HepG2 (cell line): Measurements from ENCODE around the gene ICAM3. TPM values are rescaled to one million over a fixed set of nuclear protein-coding genes. Genes with fewer than 3 reads are reported as not detected.

Source experiments
- ARNTL ChIP-seq: sonication (generic); formaldehyde crosslinking; IDR thresholded peaks from 2 replicates; pipeline ENCODE4 v1.4.0; 2020; ENCODE audit warnings: mild to moderate bottlenecking, missing genetic modification reagents
- BRCA1 ChIP-seq: sonication (generic); formaldehyde crosslinking; IDR thresholded peaks from 2 replicates; pipeline ENCODE4 v1.4.0; 2020; ENCODE audit warnings: missing genetic modification reagents
- CBFB ChIP-seq: sonication (generic); formaldehyde crosslinking; IDR thresholded peaks from 2 replicates; pipeline ENCODE4 v1.4.0; 2020; ENCODE audit warnings: missing genetic modification reagents
- GATA4 ChIP-seq: sonication (generic); IDR thresholded peaks from 2 replicates; pipeline ENCODE4 v1.6.1; 2016; ENCODE audit warnings: antibody characterized with exemption, low read depth, borderline replicate concordance
- HNF4A ChIP-seq: sonication (generic); formaldehyde crosslinking; IDR thresholded peaks from 2 replicates; pipeline ENCODE4 v1.4.0; 2020; ENCODE audit warnings: missing genetic modification reagents
- MLXIP ChIP-seq: sonication (generic); formaldehyde crosslinking; IDR thresholded peaks from 2 replicates; pipeline ENCODE4 v1.9.0; 2021; ENCODE audit warnings: missing genetic modification reagents, borderline replicate concordance
- RELA ChIP-seq: sonication (generic); formaldehyde crosslinking; IDR thresholded peaks from 2 replicates; pipeline ENCODE4 v1.4.0; 2020; ENCODE audit warnings: missing genetic modification reagents
- RXRA ChIP-seq: sonication (generic); formaldehyde crosslinking; IDR thresholded peaks from 2 replicates; pipeline ENCODE4 v1.5.1; 2020; ENCODE audit warnings: missing genetic modification reagents
- SALL1 ChIP-seq: sonication (generic); formaldehyde crosslinking; IDR thresholded peaks from 2 replicates; pipeline ENCODE4 v1.8.0; 2022; ENCODE audit warnings: mild to moderate bottlenecking, missing genetic modification reagents
- SETDB1 ChIP-seq: sonication (generic); formaldehyde crosslinking; IDR thresholded peaks from 2 replicates; pipeline ENCODE4 v1.5.1; 2020; ENCODE audit warnings: missing genetic modification reagents, mild to moderate bottlenecking, borderline replicate concordance
- SIN3A ChIP-seq: IDR thresholded peaks from 2 replicates; pipeline ENCODE4 v1.6.1; 2011; ENCODE audit warnings: low read depth, mild to moderate bottlenecking, control low read depth, low read length, borderline replicate concordance
- ZNF281 ChIP-seq: sonication (generic); formaldehyde crosslinking; IDR thresholded peaks from 2 replicates; pipeline ENCODE4 v1.4.0; 2020; ENCODE audit warnings: missing genetic modification reagents, borderline replicate concordance
- ZNF331 ChIP-seq: sonication (generic); formaldehyde crosslinking; IDR thresholded peaks from 2 replicates; pipeline ENCODE4 v1.4.0; 2020; ENCODE audit warnings: missing genetic modification reagents
- ZNF558 ChIP-seq: sonication (generic); formaldehyde crosslinking; IDR thresholded peaks from 2 replicates; pipeline ENCODE4 v1.9.0; 2022; ENCODE audit warnings: mild to moderate bottlenecking, missing genetic modification reagents, borderline replicate concordance
- ZNF724P ChIP-seq: sonication (generic); formaldehyde crosslinking; IDR thresholded peaks from 2 replicates; pipeline ENCODE4 v1.8.0; 2022; ENCODE audit warnings: missing genetic modification reagents, borderline replicate concordance
- ZNF740 ChIP-seq: sonication (generic); formaldehyde crosslinking; IDR thresholded peaks from 2 replicates; pipeline ENCODE4 v1.4.0; 2020; ENCODE audit warnings: missing genetic modification reagents
- ZNF780A ChIP-seq: sonication (generic); formaldehyde crosslinking; IDR thresholded peaks from 2 replicates; pipeline ENCODE4 v1.8.0; 2022; ENCODE audit warnings: mild to moderate bottlenecking, missing genetic modification reagents, moderate library complexity
- ZNF850 ChIP-seq: sonication (generic); formaldehyde crosslinking; conservative IDR thresholded peaks from 2 replicates; pipeline ENCODE4 v1.9.0; 2021; ENCODE audit warnings: mild to moderate bottlenecking, missing genetic modification reagents
- polyA plus RNA-seq, 8 experiments: library from polyadenylated mRNA; depleted of rRNA in 3 of 8; stranded (reverse) in 7 of 8; unstranded in 1 of 8; fragments of >200 nt; fragmentation: Illumina TruSeq in 4 of 8; extraction: Trizol in 4 of 8; gene quantifications; 2 replicates each; pipeline versions ENCODE4 v1.2.1 to v1.2.3, GENCODE V29; 2011 to 2016; ENCODE audit warnings: low read depth in 4 of 8, missing spikeins in 1 of 8, mixed read lengths in 1 of 8; ENCODE audit not compliant: insufficient read depth in 1 of 8
- total RNA-seq, 5 experiments: library from RNA; depleted of rRNA; stranded (reverse); fragments of >200 nt; fragmentation: Illumina TruSeq; extraction: Trizol; gene quantifications; 2 replicates each; pipeline ENCODE4 v1.2.3, GENCODE V29; 2016; ENCODE audit warnings: low read depth in 1 of 5
- TF ChIP-seq, protein P1 (sequence below): sonication (generic); formaldehyde crosslinking; IDR thresholded peaks from 2 replicates; pipeline ENCODE4 v1.5.1; 2020; ENCODE audit warnings: missing genetic modification reagents, mild to moderate bottlenecking, borderline replicate concordance
- TF ChIP-seq, protein P2 (sequence below): sonication (generic); formaldehyde crosslinking; IDR thresholded peaks from 2 replicates; pipeline ENCODE4 v1.4.0; 2020; ENCODE audit warnings: missing genetic modification reagents

ICAM3 gene
- total and polyA plus RNA-seq, 2 of the 13 experiments (the other 11 are each of a cell fraction or from before 2014, with no cell fraction given): 14.1 to 21.0 TPM

GRCh38 chr19:10332965-10333757 is 6.3 kb downstream of the ICAM3 start, which contains the start of gene RAVER1 (continued):
- TF ChIP-seq MLXIP (CRISPR knock-in tag) (no peak), ZNF780A (CRISPR knock-in tag) (no peak), ZNF740 (CRISPR knock-in tag) (peak; percentile 98), ZNF281 (no peak), RELA (CRISPR knock-in tag) (0 out of 2 replicates have a peak, but pooled peaks have one; percentile 54), CBFB (CRISPR knock-in tag) (peak; percentile 19; the same call in 1 of the 2 replicates), SALL1 (peak; percentile 71; the same call in 1 of the 2 replicates), HNF4A (no peak), BRCA1 (CRISPR knock-in tag) (no peak), ZNF850 (no peak), ZNF724P (CRISPR knock-in tag) (no peak; the same call in 1 of the 2 replicates), SIN3A (peak; percentile 42; the same call in 1 of the 2 replicates), SETDB1 (no peak), ARNTL (CRISPR knock-in tag) (no peak), ZNF558 (CRISPR knock-in tag) (no peak; the same call in 1 of the 2 replicates), RXRA (CRISPR knock-in tag) (no peak; the same call in 1 of the 2 replicates), ZNF331 (CRISPR knock-in tag) (no peak), GATA4 (no peak)
- TF ChIP-seq, protein P1, sequence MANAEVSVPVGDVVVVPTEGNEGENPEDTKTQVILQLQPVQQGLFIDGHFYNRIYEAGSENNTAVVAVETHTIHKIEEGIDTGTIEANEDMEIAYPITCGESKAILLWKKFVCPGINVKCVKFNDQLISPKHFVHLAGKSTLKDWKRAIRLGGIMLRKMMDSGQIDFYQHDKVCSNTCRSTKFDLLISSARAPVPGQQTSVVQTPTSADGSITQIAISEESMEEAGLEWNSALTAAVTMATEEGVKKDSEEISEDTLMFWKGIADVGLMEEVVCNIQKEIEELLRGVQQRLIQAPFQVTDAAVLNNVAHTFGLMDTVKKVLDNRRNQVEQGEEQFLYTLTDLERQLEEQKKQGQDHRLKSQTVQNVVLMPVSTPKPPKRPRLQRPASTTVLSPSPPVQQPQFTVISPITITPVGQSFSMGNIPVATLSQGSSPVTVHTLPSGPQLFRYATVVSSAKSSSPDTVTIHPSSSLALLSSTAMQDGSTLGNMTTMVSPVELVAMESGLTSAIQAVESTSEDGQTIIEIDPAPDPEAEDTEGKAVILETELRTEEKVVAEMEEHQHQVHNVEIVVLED (CRISPR knock-in tag): peak; percentile 89
- TF ChIP-seq, protein P2, sequence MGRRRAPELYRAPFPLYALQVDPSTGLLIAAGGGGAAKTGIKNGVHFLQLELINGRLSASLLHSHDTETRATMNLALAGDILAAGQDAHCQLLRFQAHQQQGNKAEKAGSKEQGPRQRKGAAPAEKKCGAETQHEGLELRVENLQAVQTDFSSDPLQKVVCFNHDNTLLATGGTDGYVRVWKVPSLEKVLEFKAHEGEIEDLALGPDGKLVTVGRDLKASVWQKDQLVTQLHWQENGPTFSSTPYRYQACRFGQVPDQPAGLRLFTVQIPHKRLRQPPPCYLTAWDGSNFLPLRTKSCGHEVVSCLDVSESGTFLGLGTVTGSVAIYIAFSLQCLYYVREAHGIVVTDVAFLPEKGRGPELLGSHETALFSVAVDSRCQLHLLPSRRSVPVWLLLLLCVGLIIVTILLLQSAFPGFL (CRISPR knock-in tag): no peak
